HG02798 (cell line): ENCODE measurements around the gene MAP3K14.
A peak's percentile ranks its signal among the peaks of the same experiment; 100 is the strongest.
"Not testable (repeated sequence)": the region's sequence is repeated elsewhere in the genome, so short reads cannot be mapped to it uniquely, and the experiment has no call there.

Experiments used
- ATAC-seq: cut with Tn5 transposase; IDR thresholded peaks from one replicate; pipeline ENCODE4 v1.9.1; 2021; ENCODE audit warnings: mild to moderate bottlenecking; ENCODE audit not compliant: unreplicated experiment, poor library complexity

MAP3K14 gene

GRCh38 chr17:45316434-45317110 lies at the start of gene MAP3K14:
MAP3K14 (minus strand) TSS chr17:45317020; CDS start chr17:45290745, 26,275 bp downstream.
- peak; percentile 26 for ATAC-seq

DNA sequence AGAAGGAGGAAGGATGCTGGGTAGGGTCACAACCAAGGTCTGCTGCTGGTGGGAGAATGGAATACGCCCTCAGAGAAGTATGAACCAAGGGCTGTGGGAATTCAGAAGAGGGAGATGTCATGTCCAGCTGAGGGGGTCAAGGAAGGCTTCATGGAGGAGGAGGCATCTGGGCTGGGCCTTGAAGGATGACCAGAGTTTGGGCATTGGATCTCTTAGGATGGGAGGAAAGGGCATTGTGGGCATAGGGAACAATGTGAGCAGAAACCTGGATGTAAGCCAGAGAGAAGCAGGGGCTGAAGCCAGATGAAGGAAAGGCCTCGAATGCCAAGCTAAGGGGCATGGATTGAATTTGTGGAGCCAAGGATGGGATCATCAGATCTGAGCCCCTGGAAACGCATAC lies 49.2 kb upstream of the MAP3K14 start:
- no peak for ATAC-seq

DNA sequence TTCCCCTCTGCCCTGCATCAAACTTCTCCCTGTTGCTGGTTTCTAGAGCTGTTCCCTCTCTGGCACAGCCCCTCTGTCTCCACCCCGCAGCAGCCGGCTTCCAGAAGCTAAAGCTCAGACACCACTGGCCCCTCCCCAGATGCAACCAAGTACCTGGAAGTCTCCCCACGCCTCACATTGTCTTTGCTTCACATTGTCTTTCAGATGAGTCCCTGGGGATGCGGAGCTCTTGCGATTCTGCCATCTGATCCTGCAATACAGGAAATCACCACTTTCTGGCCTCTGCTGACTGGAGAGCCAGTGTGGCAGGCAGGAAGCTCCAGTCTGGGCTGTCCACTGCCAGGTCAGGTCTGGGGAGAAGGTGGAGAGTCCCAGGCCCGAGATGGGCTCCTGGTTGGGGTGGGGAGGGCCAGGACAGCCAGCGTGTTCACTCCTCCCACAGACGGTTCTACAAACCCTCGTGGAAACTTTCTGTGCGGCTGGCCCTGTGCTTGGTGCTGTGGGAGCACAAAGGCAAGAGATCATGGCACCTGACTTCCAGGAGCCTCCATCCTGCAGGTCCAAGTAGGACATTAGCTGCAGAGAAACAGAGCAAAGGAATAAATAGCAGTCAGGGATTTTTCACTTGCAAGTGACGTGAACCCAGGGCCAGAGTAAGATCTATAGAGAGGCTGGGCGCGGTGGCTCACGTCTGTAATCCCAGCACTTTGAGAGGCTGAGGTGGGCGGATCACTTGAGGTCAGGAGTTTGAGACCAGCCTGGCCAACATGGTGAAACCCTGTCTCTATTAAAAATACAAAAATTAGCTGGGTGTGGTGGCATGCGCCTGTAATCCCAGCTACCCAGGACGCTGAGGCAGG lies 47.9 kb upstream of the MAP3K14 start:
- ATAC-seq: no peak

DNA sequence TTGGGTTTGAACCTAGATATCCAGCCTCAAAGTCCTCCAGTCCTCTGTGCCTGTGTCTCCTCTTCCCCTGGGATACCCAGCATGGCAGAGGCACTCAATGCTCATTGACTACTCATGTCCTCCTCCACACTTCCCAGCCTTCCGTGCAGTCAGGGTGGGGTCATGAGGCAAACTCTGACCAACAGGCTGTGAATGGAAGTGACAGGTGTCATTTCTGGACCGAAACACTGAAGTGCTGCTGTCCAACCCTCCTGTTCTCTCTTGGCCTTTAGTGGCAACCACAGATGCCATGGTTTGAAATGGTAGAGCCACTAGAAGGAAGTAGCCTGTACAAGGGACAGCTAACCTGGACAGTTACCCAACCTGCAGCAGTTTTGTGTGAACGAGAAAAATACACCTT lies 46.7 kb upstream of the MAP3K14 start:
- no peak for ATAC-seq

GRCh38 chr17:45361976-45362375 lies 45.2 kb upstream of the MAP3K14 start:
- ATAC-seq: no peak

- no peak for ATAC-seq
Measured at GRCh38 chr17:45361451-45361850, 44.6 kb upstream of the MAP3K14 start.

DNA sequence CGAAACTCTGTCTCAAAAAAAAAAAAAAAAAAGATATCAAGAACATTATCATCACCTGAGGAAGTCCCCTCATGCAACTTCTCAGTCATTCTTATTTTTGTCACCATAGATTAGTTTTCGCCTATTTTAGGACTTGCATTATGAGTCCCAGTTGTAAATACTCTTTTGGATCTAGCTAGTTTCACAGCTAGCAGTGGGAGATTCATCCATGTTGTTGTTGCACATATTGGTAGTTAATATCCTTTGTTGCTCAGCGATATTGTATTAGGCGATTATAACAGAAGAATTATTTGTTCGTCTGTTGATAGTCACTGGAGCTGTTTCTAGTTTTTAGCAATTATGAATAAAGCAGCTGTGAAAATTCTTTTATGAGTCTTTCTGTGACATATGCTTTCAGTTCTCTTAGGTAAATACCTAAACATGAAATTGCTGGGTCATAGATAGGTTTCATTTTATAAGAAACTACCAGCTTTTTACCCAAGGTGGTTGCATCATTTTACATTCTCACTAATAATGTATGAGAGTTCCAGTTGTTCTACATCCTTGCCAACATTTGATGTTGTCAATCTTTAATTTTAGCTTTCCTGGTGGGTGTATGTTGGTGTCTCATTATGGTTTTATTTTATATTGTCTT lies 40.7 kb upstream of the MAP3K14 start:
- ATAC-seq: no peak

DNA sequence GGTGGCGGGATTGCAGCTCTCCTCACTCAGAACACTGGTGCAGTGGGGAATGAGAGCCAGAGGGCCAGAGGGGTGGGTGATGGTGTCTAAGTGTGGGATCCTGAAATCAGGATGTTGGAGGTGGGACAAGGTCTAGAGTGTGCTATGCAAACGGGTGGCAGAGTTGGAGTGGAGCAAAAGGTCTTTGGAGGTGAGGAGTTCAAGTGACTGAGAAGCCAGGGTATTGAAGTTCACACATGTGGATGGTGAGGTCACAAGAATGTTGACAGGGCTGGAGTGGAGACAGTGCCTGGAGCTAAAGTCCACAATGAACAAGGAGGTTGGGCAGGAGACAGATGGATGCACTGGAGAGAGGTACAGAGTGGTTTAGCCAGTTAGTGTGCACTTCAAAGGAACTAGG lies 38.3 kb upstream of the MAP3K14 start:
- no peak for ATAC-seq

DNA sequence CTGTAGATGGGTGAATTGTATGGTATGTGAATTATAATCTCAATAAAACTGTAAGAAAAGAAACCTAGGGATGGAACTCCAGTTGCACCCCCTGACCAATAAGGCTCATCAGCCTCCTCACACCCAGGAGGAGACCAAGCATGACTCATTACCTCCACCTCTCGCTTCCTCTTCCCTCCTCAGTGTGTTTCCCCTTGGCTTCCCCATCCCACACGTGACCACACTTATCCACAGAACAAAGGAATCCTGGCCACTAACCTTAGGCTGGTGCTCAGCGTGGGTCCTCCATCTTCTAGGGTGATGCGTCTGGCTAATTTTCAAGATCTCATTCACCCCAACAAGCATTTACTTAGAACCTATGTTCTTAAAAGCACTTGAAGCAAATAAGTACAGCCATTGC lies 36.2 kb upstream of the MAP3K14 start:
- ATAC-seq: peak; percentile 34

GRCh38 chr17:45351831-45352230 lies 35.0 kb upstream of the MAP3K14 start:
- ATAC-seq: no peak

- no peak for ATAC-seq
Measured at GRCh38 chr17:45347444-45347843, 30.6 kb upstream of the MAP3K14 start.

DNA sequence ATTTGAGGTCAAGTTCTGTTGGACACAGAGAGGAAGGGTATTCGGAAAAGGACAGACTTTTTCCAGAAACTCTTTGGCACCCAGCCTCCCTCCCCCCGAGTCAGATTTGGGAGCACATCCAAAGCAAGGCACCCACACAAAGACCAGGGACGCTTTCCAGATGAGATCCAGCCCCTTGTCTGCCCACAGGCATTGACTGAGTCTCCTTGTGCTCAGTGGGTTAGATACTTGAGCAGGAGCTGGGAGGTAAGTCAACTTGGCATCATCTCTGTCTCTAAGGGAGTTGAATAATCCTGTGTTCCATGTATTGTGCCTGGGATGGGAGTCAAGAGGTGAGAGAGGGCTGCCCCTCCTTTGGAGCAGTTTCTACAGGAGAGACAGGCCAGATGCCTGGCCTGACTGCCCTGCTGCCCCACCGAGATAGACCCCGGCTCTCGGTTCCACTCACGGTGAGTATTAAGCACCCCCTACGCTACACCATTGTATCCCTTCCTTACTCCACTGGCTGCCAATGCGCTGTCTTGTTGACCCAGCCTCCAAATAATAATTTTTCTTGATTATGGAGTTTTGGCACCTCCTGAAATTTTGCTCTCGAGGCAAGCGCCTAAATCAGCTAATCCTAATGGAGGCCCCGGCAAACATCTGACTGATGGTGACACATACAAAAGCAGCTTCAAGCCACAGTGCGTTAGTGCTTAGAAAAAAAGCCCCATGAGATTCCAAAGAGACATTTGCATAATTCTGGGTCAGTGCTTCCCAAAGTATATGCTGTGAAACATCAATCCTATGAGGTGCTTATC lies 29.6 kb upstream of the MAP3K14 start:
- no peak for ATAC-seq

- no peak for ATAC-seq
Measured at GRCh38 chr17:45345554-45346215, 28.9 kb upstream of the MAP3K14 start.

GRCh38 chr17:45345246-45345553 lies 28.4 kb upstream of the MAP3K14 start:
- no peak for ATAC-seq

DNA sequence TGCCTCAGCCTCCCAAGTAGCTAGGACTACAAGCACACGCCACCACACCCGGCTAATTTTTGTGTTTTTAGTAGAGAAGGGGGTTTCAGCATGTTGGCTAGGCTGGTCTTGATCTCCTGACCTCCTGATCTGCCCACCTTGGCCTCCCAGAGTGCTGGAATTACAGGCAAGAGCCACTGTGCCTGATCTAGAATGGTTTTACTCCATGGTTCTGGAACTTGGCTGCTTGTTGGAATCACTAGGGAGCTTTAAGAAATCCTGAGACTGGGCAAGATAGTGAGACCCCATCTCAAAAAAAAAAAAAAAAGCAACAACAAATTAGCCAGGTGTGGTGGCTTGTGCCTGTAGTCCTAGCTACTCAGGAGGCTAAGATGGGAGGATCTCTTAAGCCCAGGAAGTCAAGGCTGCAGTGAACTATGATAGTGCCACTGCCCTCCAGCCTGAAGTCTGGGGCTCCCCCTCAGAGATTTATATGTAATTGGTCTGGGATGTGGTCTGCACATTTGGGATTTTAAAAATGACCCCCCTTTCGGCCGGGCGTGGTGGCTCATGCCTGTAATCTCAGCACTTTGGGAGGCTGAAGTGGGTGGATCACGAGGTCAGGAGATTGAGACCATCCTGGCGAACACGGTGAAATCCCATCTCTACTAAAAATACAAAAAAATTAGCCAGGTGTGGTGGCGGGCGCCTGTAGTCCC lies 27.3 kb upstream of the MAP3K14 start:
- not testable (repeated sequence) for ATAC-seq

- no peak for ATAC-seq
Measured at GRCh38 chr17:45342871-45343526, 26.2 kb upstream of the MAP3K14 start.

DNA sequence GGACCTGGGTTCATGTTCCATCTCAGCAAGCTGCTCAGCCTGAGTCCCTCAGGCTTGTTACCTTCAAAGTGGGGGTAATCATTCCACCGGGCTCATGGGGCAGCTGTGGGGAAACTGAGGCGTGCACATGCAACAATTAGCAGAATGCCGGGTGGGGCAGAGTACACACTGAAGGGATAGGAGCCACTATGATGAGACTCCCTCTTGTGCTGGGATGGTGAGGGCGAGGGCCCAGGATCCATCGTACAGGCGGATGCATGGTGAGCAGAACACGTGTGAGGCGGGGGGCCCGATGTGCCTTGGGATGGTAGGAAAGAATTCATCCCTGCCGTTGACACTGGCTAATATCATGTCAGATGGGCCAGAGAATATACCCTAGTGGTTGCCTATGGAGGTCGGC lies 25.5 kb upstream of the MAP3K14 start:
- ATAC-seq: no peak

DNA sequence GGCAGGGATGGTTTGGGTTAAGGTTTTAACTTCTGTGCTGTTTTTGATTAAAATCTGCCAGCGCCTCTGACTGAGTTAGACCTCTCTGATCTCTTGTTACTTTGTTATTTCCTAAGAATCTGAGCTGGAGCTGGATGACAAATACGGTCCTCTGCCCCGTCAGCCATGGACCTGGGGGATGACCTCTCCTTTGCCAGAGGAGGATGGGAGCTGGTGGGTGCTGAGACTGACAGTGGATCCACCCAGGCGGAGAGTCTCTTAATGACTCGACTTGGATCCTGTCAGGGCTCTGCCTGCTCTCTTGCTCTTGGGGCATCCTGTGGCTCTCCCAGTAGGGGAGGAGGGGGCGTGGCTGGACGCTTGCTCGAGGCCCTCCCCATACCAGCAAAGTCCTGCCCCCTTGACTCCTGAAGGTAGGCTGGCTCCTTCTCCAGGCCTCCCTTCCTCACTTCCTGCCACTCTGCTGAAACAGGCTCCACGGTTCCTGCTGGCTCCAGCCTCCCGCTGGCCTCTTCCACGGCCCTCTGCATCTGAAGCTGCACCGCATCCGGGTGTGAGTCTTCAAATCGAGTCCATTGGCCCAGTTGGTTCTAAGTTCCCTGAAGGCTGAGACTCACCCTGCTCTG lies 24.8 kb upstream of the MAP3K14 start:
- no peak for ATAC-seq
